Stomach (tissue), 9 donors: ENCODE results near the gene SMIM24. TPM values are rescaled to one million over a fixed set of nuclear protein-coding genes. Genes with fewer than 3 reads are reported as not detected.

ENCODE experiments used
- DNase-seq, 2 donors: peaks; one replicate each; pipeline versions ENCODE4 v3.0.0 to v3.0.0-alpha.2; 2013 to 2019
- H3K27ac ChIP-seq, 5 donors: fragments of 200-600 bp in 4 of 5; sonication (generic) in 4 of 5; one replicate each; pipeline ENCODE4 v1.5.1; 2013 to 2019; ENCODE audit warnings: mild to moderate bottlenecking in 1 of 5, moderate library complexity in 1 of 5
- H3K27me3 ChIP-seq, 3 donors: fragments of 200-600 bp; sonication (generic); one replicate each; pipeline ENCODE4 v1.5.1; 2017 to 2019; ENCODE audit warnings: mixed run types in 1 of 3
- H3K36me3 ChIP-seq, 4 donors: fragments of 200-600 bp; sonication (generic); 1 replicate in 3 of 4; 2 replicates in 1 of 4; pipeline ENCODE4 v1.5.1; 2016 to 2019
- H3K4me1 ChIP-seq, 4 donors: fragments of 200-600 bp; sonication (generic); one replicate each; pipeline ENCODE4 v1.5.1; 2016 to 2019
- H3K4me3 ChIP-seq, 4 donors: fragments of 200-600 bp; sonication (generic) in 3 of 4; one replicate each; pipeline ENCODE4 v1.5.1; 2016 to 2019; ENCODE audit warnings: mild to moderate bottlenecking in 1 of 4
- H3K9me3 ChIP-seq, 4 donors: fragments of 200-600 bp; sonication (generic); one replicate each; pipeline ENCODE4 v1.5.1; 2016 to 2019
- CTCF ChIP-seq, 7 experiments: fragments of 450-650 bp in 4 of 7; fragments of 200-600 bp in 3 of 7; sonication (generic) in 3 of 7; IDR thresholded peaks; one replicate each; pipeline ENCODE4 v1.5.1; 2016 to 2019; ENCODE audit warnings: antibody characterized with exemption in 7 of 7, control low read depth in 2 of 7, mild to moderate bottlenecking in 1 of 7
- EP300 ChIP-seq: sonication (generic); formaldehyde crosslinking; IDR thresholded peaks from one replicate; pipeline ENCODE4 v1.6.1; 2017; ENCODE audit warnings: antibody characterized with exemption
- POLR2A ChIP-seq, 4 donors: fragments of 450-650 bp; IDR thresholded peaks; one replicate each; pipeline ENCODE4 v1.6.1; 2016; ENCODE audit warnings: antibody characterized with exemption in 4 of 4, control low read depth in 2 of 4, mild to moderate bottlenecking in 1 of 4, moderate library complexity in 1 of 4
- POLR2AphosphoS5 ChIP-seq, 3 donors: sonication (generic); formaldehyde crosslinking; IDR thresholded peaks; one replicate each; pipeline ENCODE4 v1.6.1; 2016; ENCODE audit warnings: antibody characterized with exemption in 3 of 3
- WGBS, 5 donors: extraction: QIAGEN DNeasy Blood & Tissue Kit in 3 of 5; methylation state at CpG; one replicate each; pipeline versions ENCODE4 v1.1.5 to v1.1.7; 2013 to 2018; 5-methylcytosine and 5-hydroxymethylcytosine counted together
- intact Hi-C: fragments of 100-400 bp; cut with DNase I; formaldehyde crosslinking; loops from one replicate; pipeline ENCODE4 v1.15.1; 2023; ENCODE audit warnings: low total_unique reads
- polyA plus RNA-seq, 3 donors: library from polyadenylated mRNA; stranded (reverse); fragments of 200-250 nt; gene quantifications; one replicate each; pipeline ENCODE4 v1.2.3, GENCODE V29; 2013
- total RNA-seq, 5 donors: library from RNA; depleted of rRNA; stranded (reverse); fragments of >200 nt; gene quantifications; one replicate each; pipeline versions ENCODE4 v1.1.0 to v1.2.3, GENCODE V29; 2014 to 2016
- donor health status: healthy with polysubstance abuse.
- donor health status: Bipolar disorder and iron deficiency.
- donor health status: healthy.

SMIM24 gene
- total and polyA plus RNA-seq, 8 donors: 1.4 to 178 (median 68.7) TPM; not detected in 1

GRCh38 chr19:3503036-3503572 is 22.8 kb upstream of the SMIM24 start:
- H3K36me3 ChIP-seq: no peaks in the 10 kb centered on the region
- no peak for DNase-seq
- no peak overlapping the region for H3K4me3 ChIP-seq
- H3K27me3 ChIP-seq: no peaks in the 10 kb centered on the region
- intact Hi-C loops: no loop called here
- H3K4me1 ChIP-seq: peaks cover 31 to 43% (median 41%) of the 10 kb centered on the region in 4 donors
- no peak overlapping the region for H3K27ac ChIP-seq
- no peak for TF ChIP-seq EP300
- H3K9me3 ChIP-seq: no peaks in the 10 kb centered on the region
- 81 to 86% (median 82%) methylated on average over 13 of the region's 13 CpGs for WGBS, 5 donors

GRCh38 chr19:3501780-3502179 is 21.5 kb upstream of the SMIM24 start:
- 84 to 98% (median 91%) methylated on average over 3 of the region's 3 CpGs; no CpG with 5 or more reads in 1 of the 5 donors for WGBS, 5 donors

GRCh38 chr19:3500429-3501101 is 20.2 kb upstream of the SMIM24 start, which contains the start of gene DOHH:
TSS of gene DOHH (minus strand) at chr19:3500674. CDS start at chr19:3496814, 3,860 bp downstream.
- H3K9me3 ChIP-seq: no peaks in the 10 kb centered on the region
- H3K4me1 ChIP-seq: peaks cover 20 to 34% (median 26%) of the 10 kb centered on the region in 4 donors
- no peaks in the 10 kb centered on the region for H3K27me3 ChIP-seq
- H3K27ac ChIP-seq: peak within 1 kb of the TSS; percentile 69 to 96 (median 92)
- WGBS, 5 donors: 0% methylated on average over 30 to 52 of the region's 52 CpGs
- H3K36me3 ChIP-seq: peaks cover 7 to 25% (median 16%) of the 10 kb centered on the region in 4 donors
- peak within 1 kb of the TSS; percentile 81 to 100 (median 96) for H3K4me3 ChIP-seq
- intact Hi-C loops: no loop called here
- TF ChIP-seq POLR2AphosphoS5 (IDR thresholded peaks at IDR 0.05): peak in 2 of 3 donors; percentile 70 to 82
- TF ChIP-seq POLR2A (IDR thresholded peaks at IDR 0.05): no peak
- TF ChIP-seq EP300: no peak
- TF ChIP-seq CTCF (IDR thresholded peaks at IDR 0.05): peak in 1 of 7 experiments; percentile 7
- DNase-seq: peak; percentile 96 to 99

More at GRCh38 chr19:3501780-3502179, 21.5 kb upstream of the SMIM24 start:
- Histone ChIP-seq H3K4me1 (peaks cover 21 to 37% (median 29%) of the 10 kb centered on the region in 4 donors), H3K27ac (no peak overlapping the region), H3K36me3 (peaks cover 0 to 13% (median 4%) of the 10 kb centered on the region in 4 donors), H3K9me3 (no peaks in the 10 kb centered on the region), H3K27me3 (no peaks in the 10 kb centered on the region), H3K4me3 (no peak overlapping the region)
- TF ChIP-seq EP300: no peak
- TF ChIP-seq CTCF (IDR thresholded peaks at IDR 0.05): no peak
- TF ChIP-seq POLR2A (IDR thresholded peaks at IDR 0.05): no peak
- TF ChIP-seq POLR2AphosphoS5 (IDR thresholded peaks at IDR 0.05): no peak
- no peak for DNase-seq
- intact Hi-C loops: no loop called here

- Histone ChIP-seq H3K4me1 (peaks cover 16 to 29% (median 21%) of the 10 kb centered on the region in 4 donors), H3K27me3 (no peaks in the 10 kb centered on the region), H3K36me3 (peaks cover 14 to 32% (median 23%) of the 10 kb centered on the region in 4 donors), H3K4me3 (peak overlapping the region; percentile 81 to 100 (median 96)), H3K9me3 (no peaks in the 10 kb centered on the region), H3K27ac (peak overlapping the region; percentile 69 to 96 (median 92))
- DNase-seq: no peak
- WGBS, 5 donors: 20 to 28% (median 21%) methylated on average over 17 to 18 of the region's 18 CpGs
- no peak for TF ChIP-seq POLR2A (IDR thresholded peaks at IDR 0.05)
- TF ChIP-seq POLR2AphosphoS5 (IDR thresholded peaks at IDR 0.05): no peak
- no peak for TF ChIP-seq CTCF (IDR thresholded peaks at IDR 0.05)
- no peak for TF ChIP-seq EP300
- intact Hi-C loops: no loop called here
These were observed 19.6 kb upstream of the SMIM24 start for GRCh38 chr19:3499738-3500428.
